SK-N-DZ (cell line): ENCODE data around the gene YJU2.
A peak's percentile ranks its signal among the peaks of the same experiment; 100 is the strongest.
"Not testable (repeated sequence)": the region's sequence is repeated elsewhere in the genome, so short reads cannot be mapped to it uniquely, and the experiment has no call there.

Experiments used
- DNase-seq: peaks from one replicate; pipeline ENCODE4 v3.0.0-alpha.2; 2015; ENCODE audit warnings: low spot score

The YJU2 gene

DNA sequence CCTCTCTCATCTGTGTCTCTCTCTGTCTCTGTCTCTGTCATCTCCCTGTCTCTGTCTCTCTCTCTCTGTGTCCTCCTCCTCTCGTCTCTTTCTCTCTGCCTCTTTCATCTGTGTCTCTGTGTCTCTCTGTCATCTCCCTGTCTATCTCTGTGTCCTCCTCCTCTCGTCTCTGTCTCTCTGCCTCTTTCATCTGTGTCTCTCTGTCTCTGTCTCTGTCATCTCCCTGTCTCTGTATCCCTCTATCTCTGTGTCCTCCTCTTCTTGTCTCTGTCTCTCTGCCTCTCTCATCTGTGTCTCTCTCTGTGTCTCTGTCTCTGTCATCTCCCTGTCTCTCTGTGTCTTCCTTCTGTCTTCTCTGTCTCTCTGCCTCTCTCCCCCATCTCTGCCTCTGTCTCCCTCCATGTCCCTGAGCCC is 18.1 kb upstream of the YJU2 start:
- DNase-seq = no peak

- no peak for DNase-seq
Observed at GRCh38 chr19:4229179-4229931, 17.5 kb upstream of the YJU2 start, which contains the start of gene EBI3. EBI3 (plus strand) TSS chr19:4229523; CDS start chr19:4229551, 28 bp downstream.

GRCh38 chr19:4230237-4230636 is 16.6 kb upstream of the YJU2 start:
- not testable (repeated sequence) for DNase-seq

DNA sequence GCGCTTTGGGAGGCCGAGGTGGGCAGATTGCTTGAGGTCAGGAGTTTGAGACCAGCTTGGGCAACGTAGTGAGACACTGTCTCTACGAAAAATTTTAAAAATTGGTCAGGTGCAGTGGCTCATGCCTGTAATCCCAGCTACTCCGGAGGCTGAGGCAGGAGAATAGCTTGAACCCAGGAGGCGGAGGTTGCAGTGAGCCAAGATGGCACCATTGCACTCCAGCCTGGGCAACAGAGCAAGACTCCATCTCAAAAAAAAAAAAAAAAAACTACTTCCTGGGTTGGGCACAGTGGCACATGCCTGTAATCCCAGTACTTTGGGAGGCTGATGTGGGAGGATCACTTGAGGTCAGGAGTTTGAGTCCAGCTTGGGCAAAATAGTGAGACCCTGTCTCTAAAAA is 15.4 kb upstream of the YJU2 start:
- DNase-seq = not testable (repeated sequence)

GRCh38 chr19:4232139-4232538 is 14.7 kb upstream of the YJU2 start:
- not testable (repeated sequence) for DNase-seq

- no peak for DNase-seq
Observed at GRCh38 chr19:4232614-4233281, 14.1 kb upstream of the YJU2 start.

- peak; percentile 52 for DNase-seq
Observed at GRCh38 chr19:4233282-4233853, 13.5 kb upstream of the YJU2 start.

GRCh38 chr19:4234142-4234861 is 12.6 kb upstream of the YJU2 start:
- no peak for DNase-seq

GRCh38 chr19:4234862-4235201 is 12.0 kb upstream of the YJU2 start:
- DNase-seq = no peak

GRCh38 chr19:4237510-4237909 is 9.4 kb upstream of the YJU2 start:
- not testable (repeated sequence) for DNase-seq

GRCh38 chr19:4238831-4239230 is 8.0 kb upstream of the YJU2 start:
- no peak for DNase-seq

GRCh38 chr19:4241824-4242430 is 5.0 kb upstream of the YJU2 start:
- DNase-seq = no peak

GRCh38 chr19:4245938-4246337 is 942 bp upstream of the YJU2 start:
- not testable (repeated sequence) for DNase-seq

DNA sequence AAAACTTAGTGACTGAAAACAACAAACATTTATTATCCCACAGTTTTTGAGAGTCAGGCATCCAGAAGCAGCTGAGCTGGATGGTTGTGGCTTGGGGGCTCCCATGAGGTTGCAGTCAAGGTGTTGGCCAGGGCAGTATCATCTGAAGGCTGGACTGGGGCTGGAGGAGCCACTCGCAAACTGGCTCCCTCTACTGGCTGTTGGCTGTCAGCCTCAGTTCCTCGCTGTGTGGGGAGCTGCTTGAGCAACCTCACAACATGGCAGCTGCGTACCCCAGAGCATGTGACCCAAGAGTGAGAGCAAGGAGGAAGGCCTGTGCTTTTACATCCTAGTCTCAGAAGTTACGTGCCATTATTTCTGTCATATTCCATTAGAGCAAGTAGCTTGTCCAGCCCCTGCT is 9.7 kb downstream of the YJU2 start:
- DNase-seq = no peak

GRCh38 chr19:4257025-4257424 is 10.1 kb downstream of the YJU2 start:
- no peak for DNase-seq

DNA sequence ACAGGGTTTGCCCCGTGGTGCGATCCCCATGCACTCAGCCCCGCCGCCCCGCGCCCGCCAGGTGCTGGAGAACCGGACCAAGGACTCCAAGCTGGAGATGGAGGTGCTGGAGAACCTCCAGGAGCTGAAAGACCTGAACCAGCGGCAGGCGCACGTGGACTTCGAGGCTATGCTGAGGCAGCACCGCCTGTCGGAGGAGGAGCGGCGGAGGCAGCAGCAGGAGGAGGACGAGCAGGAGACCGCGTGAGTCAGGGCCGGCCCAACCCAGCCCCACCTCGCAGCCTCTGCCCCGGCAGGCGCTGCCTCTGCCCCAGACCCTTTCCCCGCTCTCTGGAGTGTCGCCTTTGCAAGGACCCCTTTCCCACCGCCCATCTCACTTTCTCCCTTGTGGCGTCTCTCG is 11.3 kb downstream of the YJU2 start:
- no peak for DNase-seq

- DNase-seq = no peak
Observed at GRCh38 chr19:4260613-4261191, 13.8 kb downstream of the YJU2 start.

DNA sequence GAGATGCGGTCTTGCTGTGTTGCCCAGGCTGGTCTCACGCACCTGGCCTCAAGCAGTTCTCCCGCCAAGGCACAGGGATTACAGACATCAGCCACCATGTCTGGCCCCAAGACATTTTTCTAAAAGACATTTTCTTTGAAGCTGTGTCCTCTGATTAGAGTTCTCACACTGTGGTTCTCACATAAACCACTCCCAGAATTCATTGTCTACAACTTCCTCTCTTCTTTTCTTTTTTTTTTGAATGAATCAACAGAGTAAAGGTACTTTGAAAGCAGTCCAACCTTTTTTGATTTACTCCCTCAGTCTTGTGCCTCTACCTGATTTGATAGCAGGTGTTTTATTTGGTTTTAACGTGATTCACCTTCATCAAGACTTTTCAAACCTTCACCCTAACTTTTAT is 17.9 kb downstream of the YJU2 start:
- DNase-seq = no peak

- no peak for DNase-seq
Observed at GRCh38 chr19:4266253-4267000, 19.5 kb downstream of the YJU2 start.

DNA sequence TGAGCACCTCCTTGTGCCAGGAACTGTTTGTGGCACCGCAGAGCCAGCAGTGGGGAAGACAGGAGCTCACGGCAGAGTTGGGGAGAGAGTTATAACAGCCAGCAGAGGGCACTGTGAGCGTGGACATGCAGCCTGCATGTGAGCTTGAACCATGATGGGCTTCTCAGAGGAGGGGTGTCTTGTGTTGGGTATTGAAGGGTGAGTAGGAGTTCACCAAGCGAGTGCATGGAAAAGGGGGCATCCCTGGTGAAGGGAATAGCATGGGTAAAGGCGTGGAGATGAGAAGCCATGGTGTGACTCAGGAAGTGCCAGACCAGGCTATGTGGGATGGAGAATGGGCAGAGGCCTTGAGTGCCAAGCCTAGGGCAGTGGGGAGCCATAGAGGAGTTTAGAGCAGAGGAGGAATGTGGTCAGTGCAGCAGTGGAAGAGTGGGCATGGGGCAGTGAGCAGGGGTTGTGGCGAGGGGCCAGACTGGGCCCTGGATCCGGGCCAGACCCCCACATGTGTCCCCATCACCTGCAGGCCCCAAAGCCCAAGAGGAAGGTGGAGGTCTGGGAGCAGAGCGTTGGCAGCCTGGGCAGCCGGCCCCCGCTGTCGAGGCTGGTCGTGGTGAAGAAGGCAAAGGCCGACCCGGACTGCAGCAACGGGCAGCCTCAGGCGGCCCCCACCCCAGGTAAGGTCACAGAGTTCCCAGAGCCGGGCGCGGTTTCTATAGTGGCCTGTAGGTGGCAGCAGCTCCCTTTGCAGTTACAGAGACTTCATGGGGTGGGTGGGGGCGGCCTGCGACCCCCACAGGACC is 20.4 kb downstream of the YJU2 start:
- peak; percentile 65 for DNase-seq
